ENCODE measurements around the gene SRGAP3. TPM values are rescaled to one million over a fixed set of nuclear protein-coding genes. Genes with fewer than 3 reads are reported as not detected.
A peak's percentile ranks its signal among the peaks of the same experiment; 100 is the strongest.

Gene SRGAP3
- total RNA-seq, 2 experiments from 2014 or later = 2.8 to 3.2 TPM

DNA sequence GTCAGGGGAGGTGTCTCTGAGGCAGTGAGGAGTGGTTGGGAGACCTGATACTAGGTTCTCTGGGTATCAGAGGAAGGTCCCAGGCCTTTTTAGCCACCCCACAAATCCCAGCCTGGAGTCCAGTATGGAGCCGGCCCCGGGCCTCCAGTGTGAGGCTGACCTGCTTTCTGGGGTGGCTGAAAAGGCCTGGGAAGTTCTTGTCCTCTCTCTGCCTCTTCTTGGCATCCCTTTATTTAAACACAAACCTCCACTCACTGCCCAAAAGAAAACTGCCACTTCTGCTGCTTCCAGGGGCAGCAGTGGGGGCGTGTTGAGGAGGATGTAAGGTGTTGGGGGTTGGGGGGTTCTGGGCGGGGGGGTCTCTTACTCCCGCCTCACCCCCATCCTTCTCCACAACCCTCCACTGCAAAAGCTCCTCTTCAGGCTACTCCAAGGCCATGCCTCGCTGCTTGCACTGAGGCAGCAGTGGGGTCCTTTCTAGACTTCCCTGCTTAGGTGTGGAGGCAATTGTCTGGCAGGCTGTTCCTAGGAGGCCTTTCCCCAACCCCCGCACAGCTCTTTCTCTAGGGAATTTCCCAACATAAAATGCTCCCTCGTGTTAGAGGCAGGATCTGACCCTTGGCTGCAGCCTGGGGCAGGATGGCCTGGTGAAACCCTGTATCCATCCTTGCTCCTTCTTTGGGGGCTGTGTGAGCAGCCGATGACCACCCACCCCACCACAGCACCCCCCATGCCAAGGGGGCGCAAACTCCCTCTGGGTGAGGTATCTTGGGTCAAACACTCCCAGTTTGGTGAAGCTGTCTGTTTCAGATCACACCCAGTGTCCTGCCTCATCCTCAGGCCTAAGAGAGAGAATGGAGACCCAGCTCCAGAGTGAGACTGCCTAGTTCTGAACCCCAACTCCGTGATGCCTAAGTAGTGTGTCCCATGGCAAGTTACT, 274.1 kb downstream of the SRGAP3 start:
- DNase-seq (no peak), ATAC-seq (no peak)
- H3K9me3 Mint-ChIP-seq (ENCODE audit: low read depth) = no peaks in the 10 kb centered on the region
- no peak overlapping the region for H3K4me3 Mint-ChIP-seq
- peaks cover 17% of the 10 kb centered on the region for H3K27me3 Mint-ChIP-seq
- peaks cover 4% of the 10 kb centered on the region for H3K4me1 Mint-ChIP-seq
- CTCF ChIA-PET = interaction anchor here (7.7 kb wide), 2 partner anchors 12 to 327 kb away, joined by 39 to 64 read pairs; no protein-coding TSS in a partner anchor
- no peak overlapping the region for H3K27ac Mint-ChIP-seq
- no peaks in the 10 kb centered on the region for H3K36me3 Mint-ChIP-seq

DNA sequence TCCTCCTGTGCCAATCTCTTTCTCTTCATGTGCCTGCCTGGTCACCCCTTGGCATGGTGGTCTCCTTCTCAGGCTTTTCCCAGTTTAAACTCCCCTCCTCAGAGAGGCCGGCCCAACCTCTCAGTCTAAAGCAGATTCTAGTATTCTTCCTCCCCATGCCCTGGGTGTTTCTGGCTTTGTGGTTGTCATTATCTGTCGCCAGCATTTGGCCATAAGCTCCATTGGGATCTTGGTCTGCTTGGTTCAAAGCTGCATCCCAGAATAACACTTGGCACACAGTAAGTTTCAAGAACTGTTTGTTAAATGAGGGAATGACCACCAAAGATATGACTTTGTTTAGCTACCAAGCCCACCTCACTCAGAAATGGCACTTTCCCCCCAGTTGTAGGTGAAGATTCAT, 275.0 kb downstream of the SRGAP3 start:
- peaks cover 4% of the 10 kb centered on the region for H3K4me1 Mint-ChIP-seq
- H3K27ac Mint-ChIP-seq = no peak overlapping the region
- H3K27me3 Mint-ChIP-seq = peaks cover 16% of the 10 kb centered on the region
- H3K36me3 Mint-ChIP-seq = no peaks in the 10 kb centered on the region
- no peak overlapping the region for H3K4me3 Mint-ChIP-seq
- CTCF ChIA-PET = interaction anchor here (7.7 kb wide), 2 partner anchors 13 to 328 kb away, joined by 39 to 64 read pairs; no protein-coding TSS in a partner anchor
- no peak for DNase-seq
- ATAC-seq = no peak
- no peaks in the 10 kb centered on the region for H3K9me3 Mint-ChIP-seq (ENCODE audit: low read depth)

DNA sequence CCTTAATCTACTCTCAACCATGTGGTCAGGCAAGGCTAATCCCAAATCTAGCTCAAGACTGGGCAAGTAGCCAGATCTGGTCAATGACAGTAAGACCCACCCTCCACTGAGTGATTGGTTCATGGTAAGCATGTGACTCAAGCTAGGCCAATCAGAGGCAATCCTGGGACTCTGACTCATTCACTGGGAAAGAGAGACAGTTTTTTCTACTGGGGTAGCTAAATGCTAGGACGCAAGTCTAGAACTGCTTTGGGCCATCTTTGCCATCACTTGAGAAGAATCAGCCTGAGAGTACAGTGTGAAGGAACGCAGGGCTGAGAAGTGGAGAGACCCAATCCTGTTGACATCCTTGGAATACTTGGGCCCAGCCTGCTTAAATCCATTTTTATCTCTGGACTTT, 276.8 kb downstream of the SRGAP3 start:
- ATAC-seq (no peak), DNase-seq (no peak)
- CTCF ChIA-PET = interaction anchor here (0.6 to 7.7 kb wide), 5 partner anchors 15 to 330 kb away, joined by 3 to 64 read pairs (median 6); no protein-coding TSS in a partner anchor
- no peak overlapping the region for H3K4me3 Mint-ChIP-seq
- no peak overlapping the region for H3K27ac Mint-ChIP-seq
- H3K9me3 Mint-ChIP-seq (ENCODE audit: low read depth) = no peaks in the 10 kb centered on the region
- H3K36me3 Mint-ChIP-seq = no peaks in the 10 kb centered on the region
- peaks cover 18% of the 10 kb centered on the region for H3K27me3 Mint-ChIP-seq
- H3K4me1 Mint-ChIP-seq = peaks cover 4% of the 10 kb centered on the region

DNA sequence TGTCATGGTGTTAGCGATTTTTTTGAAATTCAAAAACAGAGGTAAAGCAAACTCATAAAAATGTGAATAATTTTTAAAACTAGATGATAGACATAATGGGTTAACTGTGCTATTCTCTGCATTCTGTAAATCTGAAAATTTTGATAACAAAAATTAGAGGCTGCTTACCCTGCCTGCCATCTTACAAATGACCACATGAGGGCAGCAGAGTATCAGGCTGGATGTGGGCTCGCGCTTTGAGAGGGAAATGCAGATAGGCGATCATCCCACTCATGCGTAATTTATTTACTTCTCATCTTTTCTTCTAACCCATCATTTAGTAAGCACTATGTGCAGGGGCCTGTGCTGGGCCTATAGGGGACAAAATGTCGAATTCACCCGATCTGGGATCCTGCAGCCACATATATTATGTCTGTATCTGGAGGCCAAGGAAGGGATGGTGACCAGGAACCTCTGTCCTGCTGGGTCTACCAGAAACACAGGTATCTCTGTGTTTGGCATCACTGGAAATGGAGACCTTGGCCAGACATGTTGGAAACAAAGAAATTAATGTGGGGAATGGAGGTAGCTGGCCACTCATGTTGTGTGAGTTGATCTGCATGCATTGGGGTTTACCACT, 278.4 kb downstream of the SRGAP3 start:
- H3K36me3 Mint-ChIP-seq = no peaks in the 10 kb centered on the region
- peak; percentile 78 for ATAC-seq

DNA sequence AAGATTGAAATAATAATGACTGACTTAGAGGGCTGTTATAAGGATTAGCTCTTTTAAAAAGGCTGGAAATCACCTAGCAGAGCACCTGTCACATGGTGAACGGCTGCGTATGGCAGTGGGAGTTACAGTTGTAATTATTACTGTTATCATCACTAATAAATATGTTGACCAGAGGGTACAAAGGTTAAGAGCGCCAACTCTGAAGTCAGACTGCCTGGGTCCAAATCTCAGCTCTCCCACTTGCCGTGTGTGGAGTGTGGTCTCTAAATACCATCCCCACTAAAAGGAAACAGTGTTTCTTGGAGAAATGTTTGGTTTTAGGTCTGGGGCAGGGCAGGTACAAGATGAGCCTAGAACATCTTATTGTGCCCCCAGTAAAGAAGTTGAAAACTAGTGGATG, 280.2 kb downstream of the SRGAP3 start:
- Mint-ChIP-seq H3K27ac (no peak overlapping the region), H3K4me1 (peaks cover 4% of the 10 kb centered on the region), H3K27me3 (peaks cover 17% of the 10 kb centered on the region), H3K36me3 (no peaks in the 10 kb centered on the region), H3K4me3 (no peak overlapping the region), H3K9me3 (ENCODE audit: low read depth) (no peaks in the 10 kb centered on the region)
- CTCF ChIA-PET = interaction anchor here (1.2 to 7.7 kb wide), 4 partner anchors 18 to 759 kb away, joined by 3 to 64 read pairs (median 22); partner anchors contain the start of gene SRGAP3
- ATAC-seq (no peak), DNase-seq (no peak)

More for the DNA sequence above, 278.4 kb downstream of the SRGAP3 start:
- peak; percentile 80 for DNase-seq
- H3K4me3 Mint-ChIP-seq = no peak overlapping the region
- H3K4me1 Mint-ChIP-seq = peaks cover 4% of the 10 kb centered on the region
- peaks cover 17% of the 10 kb centered on the region for H3K27me3 Mint-ChIP-seq
- H3K27ac Mint-ChIP-seq = no peak overlapping the region
- CTCF ChIA-PET = interaction anchor here (0.6 to 7.7 kb wide), 5 partner anchors 17 to 331 kb away, joined by 3 to 64 read pairs (median 3); no protein-coding TSS in a partner anchor
- no peaks in the 10 kb centered on the region for H3K9me3 Mint-ChIP-seq (ENCODE audit: low read depth)

DNA sequence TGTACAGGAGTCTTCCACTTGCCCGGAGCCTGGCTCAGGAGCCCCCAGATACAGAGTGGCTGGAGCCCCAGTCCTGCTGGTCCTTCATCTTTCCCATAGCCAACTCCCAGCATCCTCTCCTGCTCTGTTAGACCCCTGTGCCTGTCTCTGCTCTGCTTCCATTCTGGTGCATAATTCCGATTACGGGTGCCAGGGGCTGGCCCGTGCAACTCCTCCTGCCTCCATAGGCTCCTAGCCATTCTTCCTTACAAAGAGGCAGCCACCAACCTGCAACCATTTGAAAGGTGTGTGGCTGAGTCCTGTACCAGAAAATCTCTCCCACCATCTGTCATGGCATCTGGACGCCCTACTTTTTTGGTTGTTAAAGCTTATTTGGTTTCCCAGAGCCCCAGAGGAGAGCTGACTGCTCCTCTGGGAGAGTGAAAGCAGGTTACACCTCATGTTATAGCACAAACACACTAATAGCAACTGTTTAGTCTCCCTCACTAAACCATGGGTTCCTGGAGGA, 281.0 kb downstream of the SRGAP3 start:
- Mint-ChIP-seq H3K9me3 (ENCODE audit: low read depth) (no peaks in the 10 kb centered on the region), H3K4me3 (no peak overlapping the region), H3K27me3 (peaks cover 17% of the 10 kb centered on the region), H3K27ac (no peak overlapping the region), H3K36me3 (no peaks in the 10 kb centered on the region), H3K4me1 (peaks cover 12% of the 10 kb centered on the region)
- no peak for ATAC-seq
- CTCF ChIA-PET = interaction anchor here (7.7 kb wide), 1 partner anchor 334 kb away, joined by 64 read pairs; no protein-coding TSS in a partner anchor
- DNase-seq = no peak

DNA sequence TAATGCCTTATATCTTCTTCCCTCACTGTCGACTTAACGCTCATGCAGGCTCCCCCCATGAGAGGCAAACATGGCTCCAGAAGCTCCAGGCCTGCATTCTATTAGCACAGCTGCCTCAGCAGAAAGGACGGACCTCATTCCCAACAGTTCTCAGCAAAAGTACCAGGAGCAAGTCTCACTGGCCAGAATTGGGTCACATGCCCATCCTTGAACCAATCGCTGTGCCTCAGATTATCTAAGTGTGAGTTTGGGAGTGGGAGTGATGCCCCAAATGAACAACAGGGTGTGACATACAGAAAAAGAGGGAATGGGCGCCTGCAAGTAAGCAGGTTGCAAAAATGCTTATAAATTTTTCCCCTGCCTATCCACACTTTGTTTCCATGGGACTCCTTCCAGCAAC, 281.9 kb downstream of the SRGAP3 start:
- no peak for DNase-seq
- CTCF ChIA-PET = interaction anchor here (1.6 to 1.9 kb wide), 2 partner anchors 22 to 335 kb away, joined by 3 to 6 read pairs; no protein-coding TSS in a partner anchor
- Mint-ChIP-seq H3K27ac (no peak overlapping the region), H3K4me1 (peaks cover 13% of the 10 kb centered on the region), H3K4me3 (no peak overlapping the region), H3K27me3 (peaks cover 17% of the 10 kb centered on the region), H3K36me3 (no peaks in the 10 kb centered on the region), H3K9me3 (ENCODE audit: low read depth) (no peaks in the 10 kb centered on the region)
- ATAC-seq = no peak

DNA sequence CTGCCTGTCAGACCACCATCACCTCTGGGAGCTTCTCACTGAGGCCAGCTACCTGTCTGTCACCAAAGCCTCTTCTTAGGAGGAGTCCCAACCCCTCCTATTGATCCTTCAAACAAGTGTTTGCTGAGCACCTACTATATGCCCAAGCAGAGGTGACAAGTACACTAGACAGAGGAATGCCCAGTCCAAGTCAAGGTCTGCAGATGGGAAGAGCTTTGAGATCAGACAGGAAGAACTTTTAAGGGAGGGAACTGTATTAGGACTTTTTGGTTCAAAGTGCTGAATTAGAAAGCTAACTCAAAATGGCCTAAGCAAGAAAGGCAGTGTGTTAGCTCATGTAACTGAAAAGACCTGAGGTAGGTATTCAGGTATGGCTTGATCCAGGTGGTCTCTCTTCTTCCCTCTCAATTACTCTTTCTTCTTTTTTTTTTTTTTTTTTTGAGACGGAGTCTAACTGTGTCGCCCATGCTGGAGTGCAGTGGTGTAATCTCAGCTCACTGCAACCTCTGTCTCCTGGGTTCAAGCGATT, 282.6 kb downstream of the SRGAP3 start:
- no peak overlapping the region for H3K27ac Mint-ChIP-seq
- DNase-seq (no peak), ATAC-seq (no peak)
- peaks cover 17% of the 10 kb centered on the region for H3K27me3 Mint-ChIP-seq
- no peak overlapping the region for H3K4me3 Mint-ChIP-seq
- peaks cover 19% of the 10 kb centered on the region for H3K4me1 Mint-ChIP-seq
- no peaks in the 10 kb centered on the region for H3K9me3 Mint-ChIP-seq (ENCODE audit: low read depth)
- no peaks in the 10 kb centered on the region for H3K36me3 Mint-ChIP-seq
- CTCF ChIA-PET = interaction anchor here (1.6 to 1.9 kb wide), 2 partner anchors 23 to 336 kb away, joined by 3 to 6 read pairs; no protein-coding TSS in a partner anchor

DNA sequence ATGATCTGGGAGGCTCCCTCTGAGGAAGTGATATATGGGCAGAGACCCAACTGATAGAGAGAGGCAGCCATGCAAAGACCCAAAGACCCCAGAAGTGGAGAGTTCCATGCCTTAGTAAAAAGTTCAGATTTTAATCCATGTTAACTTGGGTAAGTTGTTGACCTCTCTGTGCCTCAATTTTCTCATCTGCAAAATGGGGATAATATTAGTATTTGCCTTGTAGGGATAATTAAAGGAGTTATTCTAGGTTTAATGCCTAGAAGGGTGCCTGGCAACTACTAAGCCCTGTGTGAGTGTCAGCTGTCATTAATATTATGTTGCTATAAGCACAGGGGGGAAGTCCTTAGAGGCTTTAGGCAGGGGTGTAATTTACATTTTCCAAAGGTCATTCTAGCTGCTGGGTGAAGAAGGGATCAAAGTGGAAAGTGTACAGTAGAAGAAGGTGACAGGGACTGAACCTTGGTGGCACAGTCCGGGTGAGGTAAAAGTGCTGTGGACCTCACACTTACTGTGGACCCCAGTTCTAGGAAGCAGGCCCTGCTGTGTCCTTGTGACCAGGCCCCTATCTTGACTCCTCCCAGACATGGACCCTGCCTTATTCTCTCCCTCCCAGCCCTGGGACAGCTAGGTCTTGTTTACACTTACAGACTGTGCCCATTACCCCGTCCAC, 283.2 kb downstream of the SRGAP3 start:
- Mint-ChIP-seq H3K36me3 (no peaks in the 10 kb centered on the region), H3K9me3 (ENCODE audit: low read depth) (no peaks in the 10 kb centered on the region), H3K4me3 (no peak overlapping the region), H3K27me3 (peaks cover 17% of the 10 kb centered on the region), H3K4me1 (peaks cover 23% of the 10 kb centered on the region), H3K27ac (no peak overlapping the region)
- CTCF ChIA-PET = interaction anchor here (1.6 to 1.9 kb wide), 3 partner anchors 22 to 336 kb away, joined by 3 to 6 read pairs (median 6); no protein-coding TSS in a partner anchor
- ATAC-seq (no peak), DNase-seq (no peak)

DNA sequence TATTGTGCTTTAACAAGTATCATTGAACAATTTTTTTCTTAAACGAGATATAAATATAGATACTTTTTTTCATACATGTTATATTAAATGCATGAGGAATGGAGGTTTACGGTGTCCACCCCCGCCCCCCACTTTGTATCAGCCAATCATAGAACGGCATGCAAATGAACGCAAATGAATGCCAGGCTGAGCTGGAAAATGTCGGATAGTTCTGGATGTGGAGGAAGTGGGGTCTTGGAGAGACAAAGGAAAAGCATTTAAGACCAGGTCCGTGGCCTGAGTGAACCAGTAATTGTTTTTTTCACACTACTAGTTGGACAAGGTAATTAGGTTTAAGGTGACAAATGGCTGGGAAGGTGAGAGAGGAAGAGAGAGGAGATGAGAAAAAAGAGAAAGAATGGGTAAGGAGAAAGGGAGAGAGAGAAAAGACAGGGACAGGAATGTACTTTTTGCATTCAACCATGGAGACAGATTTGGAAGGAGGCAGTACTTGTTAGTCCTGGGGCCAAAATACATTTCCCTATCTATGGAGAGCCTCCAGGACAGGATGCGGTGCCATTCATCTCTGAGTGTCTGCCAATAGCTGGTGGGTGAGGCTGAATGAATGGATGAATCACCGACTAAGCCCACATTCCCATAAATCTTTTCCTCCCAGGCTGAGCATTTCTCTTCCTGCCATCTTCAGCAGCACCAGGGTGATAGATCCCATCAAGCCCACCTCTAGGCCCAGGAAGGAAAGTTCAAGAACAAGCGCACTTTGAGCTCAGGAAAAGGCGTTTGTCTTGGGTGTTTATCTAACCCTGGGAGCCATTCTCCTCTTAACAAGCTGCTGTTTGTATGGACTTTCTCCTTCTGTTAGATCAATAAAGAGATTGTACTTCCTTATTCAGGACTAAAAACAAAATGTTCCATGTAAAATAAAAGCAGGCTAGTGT, 284.7 kb downstream of the SRGAP3 start:
- Mint-ChIP-seq H3K4me1 (peaks cover 32% of the 10 kb centered on the region), H3K9me3 (ENCODE audit: low read depth) (no peaks in the 10 kb centered on the region), H3K36me3 (peaks cover 6% of the 10 kb centered on the region), H3K4me3 (peak overlapping the region; percentile 85), H3K27me3 (peaks cover 14% of the 10 kb centered on the region), H3K27ac (no peak overlapping the region)
- DNase-seq (no peak), ATAC-seq (no peak)
- CTCF ChIA-PET = interaction anchor here (1.0 to 1.6 kb wide), 2 partner anchors 23 to 387 kb away, joined by 3 to 6 read pairs; no protein-coding TSS in a partner anchor

DNA sequence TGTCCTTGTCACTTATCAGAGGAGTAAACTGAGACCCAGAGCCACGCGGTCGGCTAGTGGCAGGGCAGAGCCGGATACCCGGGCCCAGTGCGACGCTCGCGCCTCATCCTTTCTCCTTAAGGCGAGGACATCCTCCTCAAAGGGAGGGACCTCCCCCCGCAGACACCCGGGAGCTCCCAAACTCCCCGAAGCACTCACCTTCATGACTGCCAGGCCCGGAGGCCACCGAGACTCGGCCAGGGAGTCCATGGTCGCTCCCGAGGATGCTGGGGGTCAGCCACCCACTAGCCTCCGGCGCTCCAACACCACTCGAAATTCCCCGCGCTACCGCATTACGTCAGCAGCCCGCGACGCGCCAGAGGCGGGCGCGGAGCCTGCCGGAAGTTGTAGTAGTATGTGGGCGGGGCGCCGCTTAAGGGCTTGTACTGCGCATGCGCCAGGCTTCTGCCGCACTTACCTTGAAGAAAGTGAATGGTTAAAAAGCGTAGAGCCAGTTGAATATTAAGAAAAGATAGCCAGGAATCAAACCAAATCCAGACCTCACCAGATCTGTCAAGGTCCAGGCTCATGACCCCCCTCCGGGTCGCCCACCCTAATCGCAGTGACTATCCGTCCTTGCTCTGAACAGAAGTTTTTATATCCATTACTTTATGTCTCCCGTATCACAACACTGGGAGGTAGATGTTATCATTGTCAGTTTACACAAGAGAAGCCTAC, 286.2 kb downstream of the SRGAP3 start, which contains the start of gene RAD18:
Gene RAD18 (minus strand): TSS at position 336 of the 717 bp plus-strand sequence. CDS start 87 bp downstream, at position 249.
- peak; percentile 95 for ATAC-seq
- peaks cover 14% of the 10 kb centered on the region for H3K36me3 Mint-ChIP-seq
- peak within 1 kb of the TSS; percentile 94 for H3K27ac Mint-ChIP-seq
- peak; percentile 96 for DNase-seq
- H3K4me1 Mint-ChIP-seq = peaks cover 41% of the 10 kb centered on the region
- H3K9me3 Mint-ChIP-seq (ENCODE audit: low read depth) = no peaks in the 10 kb centered on the region
- peaks cover under 1% of the 10 kb centered on the region for H3K27me3 Mint-ChIP-seq
- CTCF ChIA-PET = interaction anchor here (0.7 to 1.5 kb wide), 2 partner anchors 25 to 97 kb away, joined by 3 to 4 read pairs; no protein-coding TSS in a partner anchor
- peak within 1 kb of the TSS; percentile 85 for H3K4me3 Mint-ChIP-seq
